Naive thymus-derived CD8-positive, alpha-beta T cell (primary cell): Measurements from ENCODE around the gene MALSU1. TPM values are rescaled to one million over a fixed set of nuclear protein-coding genes. Genes with fewer than 3 reads are reported as not detected.

Experiments used
- ATAC-seq, 2 donors: fragments of 150-1000 bp; cut with Tn5 transposase in 1 of 2; sonication (Bioruptor Pico), chemical (Tn5 transposase) in 1 of 2; 1 replicate in 1 of 2; 2 replicates in 1 of 2; pipeline ENCODE4 v1.10.0; 2021; ENCODE audit warnings: mild to moderate bottlenecking in 2 of 2, moderate library complexity in 2 of 2
- POLR2A ChIA-PET: fragments of 350-600 bp; sonication (Branson Sonifier 250); formaldehyde crosslinking; loops from one replicate; lab custom pipeline; 2021; ENCODE audit warnings: antibody characterized with exemption; lab: Charles Lee
- DNase-seq, 10 donors: peaks; one replicate each; pipeline versions ENCODE4 v3.0.0 to v3.0.0-alpha.2; 2020 to 2022
- H3K27ac Mint-ChIP-seq, 10 donors: one replicate each; pipeline ENCODE4 v1.8.0; 2020 to 2022; ENCODE audit warnings: mild to moderate bottlenecking in 10 of 10, mixed read lengths in 10 of 10, moderate library complexity in 4 of 10, inconsistent platforms in 1 of 10
- H3K27me3 Mint-ChIP-seq, 5 donors: one replicate each; pipeline ENCODE4 v1.8.0; 2021 to 2022; ENCODE audit warnings: mixed read lengths in 5 of 5
- H3K36me3 Mint-ChIP-seq, 3 donors: one replicate each; pipeline ENCODE4 v1.8.0; 2020 to 2022; ENCODE audit warnings: mixed read lengths in 3 of 3, mild to moderate bottlenecking in 2 of 3, inconsistent platforms in 1 of 3
- H3K4me1 Mint-ChIP-seq, 4 donors: one replicate each; pipeline ENCODE4 v1.8.0; 2021 to 2022; ENCODE audit warnings: mixed read lengths in 4 of 4
- H3K4me3 Mint-ChIP-seq, 10 donors: one replicate each; pipeline ENCODE4 v1.8.0; 2020 to 2022; ENCODE audit warnings: mild to moderate bottlenecking in 10 of 10, mixed read lengths in 10 of 10, moderate library complexity in 6 of 10, inconsistent platforms in 1 of 10
- H3K9me3 Mint-ChIP-seq, 9 donors: one replicate each; pipeline ENCODE4 v1.8.0; 2020 to 2022; ENCODE audit warnings: mixed read lengths in 9 of 9, mild to moderate bottlenecking in 3 of 9, inconsistent platforms in 1 of 9, moderate library complexity in 1 of 9
- polyA plus RNA-seq, 3 donors: library from polyadenylated mRNA; unstranded; fragments of 300-500 nt; fragmentation: Illumina TruSeq; gene quantifications; one replicate each; pipeline ENCODE4 v1.2.3, GENCODE V29; 2021
- total RNA-seq, 8 experiments: library from RNA in 2 of 8; stranded (reverse) in 2 of 8; gene quantifications; one replicate each; pipeline ENCODE4 v1.2.3 and lab custom pipeline; 2021 to 2026

The MALSU1 gene
- total RNA-seq = 10 to 100 TPM; 46.5 to 52.5 TPM
- 10 to 100 TPM; 47.6 to 71.6 (median 69.9) TPM for polyA plus RNA-seq
- total RNA-seq (lab: John Stamatoyannopoulos, UW) = 12.9 to 38.2 (median 18.8) reads per million in 6 experiments

GRCh38 chr7:23298885-23299769 is at the start of gene MALSU1:
Gene MALSU1 (plus strand): TSS chr7:23299339. CDS start chr7:23299353, 14 bp downstream.
- POLR2A ChIA-PET = interaction anchor here (0.7 to 2.9 kb wide), 8 partner anchors 30 to 1826 kb away, joined by 3 to 13 read pairs (median 4); partner anchors contain the start of genes CYCS and FAM221A

GRCh38 chr7:23249486-23249885 is 49.7 kb upstream of the MALSU1 start:
- H3K9me3 Mint-ChIP-seq = peaks cover 3 to 17% (median 13%) of the 10 kb centered on the region in 9 donors
- H3K27ac Mint-ChIP-seq = no peak overlapping the region
- peaks cover 0 to 21% (median 7%) of the 10 kb centered on the region in 3 donors for H3K36me3 Mint-ChIP-seq

More at GRCh38 chr7:23298885-23299769, at the start of gene MALSU1:
- Mint-ChIP-seq H3K36me3 (peaks cover 0 to 31% (median 7%) of the 10 kb centered on the region in 3 donors), H3K9me3 (peaks cover 0 to 4% (median 0%) of the 10 kb centered on the region in 9 donors), H3K27ac (peak within 1 kb of the TSS; percentile 94 to 99 (median 98)), H3K4me1 (peaks cover 27 to 51% (median 46%) of the 10 kb centered on the region in 4 donors), H3K4me3 (peak within 1 kb of the TSS; percentile 87 to 95 (median 92)), H3K27me3 (no peaks in the 10 kb centered on the region)
- ATAC-seq = peak; percentile 98 to 99
- peak; percentile 88 to 97 (median 95) for DNase-seq

GRCh38 chr7:23254051-23254681 is 45.0 kb upstream of the MALSU1 start:
- POLR2A ChIA-PET = no interaction called here
- ATAC-seq (no peak), DNase-seq (no peak)
- H3K9me3 Mint-ChIP-seq = peaks cover 3 to 17% (median 13%) of the 10 kb centered on the region in 9 donors
- no peak overlapping the region for H3K4me3 Mint-ChIP-seq
- H3K27ac Mint-ChIP-seq = no peak overlapping the region
- peaks cover 12 to 56% (median 37%) of the 10 kb centered on the region in 5 donors for H3K27me3 Mint-ChIP-seq
- H3K36me3 Mint-ChIP-seq = peaks cover 0 to 19% (median 7%) of the 10 kb centered on the region in 3 donors
- no peaks in the 10 kb centered on the region for H3K4me1 Mint-ChIP-seq

More at GRCh38 chr7:23249486-23249885, 49.7 kb upstream of the MALSU1 start:
- Mint-ChIP-seq H3K4me1 (peaks cover 0 to 5% (median 3%) of the 10 kb centered on the region in 4 donors), H3K27me3 (peaks cover 29 to 71% (median 61%) of the 10 kb centered on the region in 5 donors), H3K4me3 (no peak overlapping the region)
- no peak for DNase-seq
- POLR2A ChIA-PET = no interaction called here
- no peak for ATAC-seq

GRCh38 chr7:23256731-23257130 is 42.4 kb upstream of the MALSU1 start:
- POLR2A ChIA-PET = no interaction called here

GRCh38 chr7:23260371-23260770 is 38.8 kb upstream of the MALSU1 start:
- H3K36me3 Mint-ChIP-seq = no peaks in the 10 kb centered on the region
- H3K4me1 Mint-ChIP-seq = no peaks in the 10 kb centered on the region
- no peak overlapping the region for H3K4me3 Mint-ChIP-seq
- no peak overlapping the region for H3K27ac Mint-ChIP-seq
- H3K27me3 Mint-ChIP-seq = peaks cover 0 to 24% (median 9%) of the 10 kb centered on the region in 5 donors
- no peaks in the 10 kb centered on the region for H3K9me3 Mint-ChIP-seq
- ATAC-seq (no peak), DNase-seq (no peak)
- POLR2A ChIA-PET = no interaction called here

More at GRCh38 chr7:23256731-23257130, 42.4 kb upstream of the MALSU1 start:
- Mint-ChIP-seq H3K27me3 (peaks cover 4 to 34% (median 17%) of the 10 kb centered on the region in 5 donors), H3K27ac (no peak overlapping the region), H3K4me3 (no peak overlapping the region), H3K4me1 (no peaks in the 10 kb centered on the region), H3K36me3 (peaks cover 0 to 2% (median under 1%) of the 10 kb centered on the region in 3 donors), H3K9me3 (peaks cover 0 to 9% (median 6%) of the 10 kb centered on the region in 9 donors)
- no peak for ATAC-seq
- DNase-seq = no peak

- ATAC-seq (peak; percentile 85 to 94), DNase-seq (peak; percentile 28 to 67 (median 40))
- POLR2A ChIA-PET = interaction anchor here (0.6 kb wide), 1 partner anchor 339 kb away, joined by 4 read pairs; no protein-coding TSS in a partner anchor
- Mint-ChIP-seq H3K9me3 (no peaks in the 10 kb centered on the region), H3K27ac (no peak overlapping the region), H3K4me1 (no peaks in the 10 kb centered on the region), H3K4me3 (no peak overlapping the region), H3K27me3 (peaks cover 0 to 11% (median 5%) of the 10 kb centered on the region in 5 donors), H3K36me3 (no peaks in the 10 kb centered on the region)
These were observed 37.2 kb upstream of the MALSU1 start for GRCh38 chr7:23261843-23262452.

GRCh38 chr7:23264916-23265458 is 34.2 kb upstream of the MALSU1 start:
- H3K9me3 Mint-ChIP-seq = peaks cover 0 to 4% (median 0%) of the 10 kb centered on the region in 9 donors
- H3K4me3 Mint-ChIP-seq = no peak overlapping the region
- no peaks in the 10 kb centered on the region for H3K4me1 Mint-ChIP-seq
- no peak for ATAC-seq
- POLR2A ChIA-PET = no interaction called here
- H3K27me3 Mint-ChIP-seq = peaks cover 0 to 10% (median 1%) of the 10 kb centered on the region in 5 donors
- DNase-seq = no peak
- H3K27ac Mint-ChIP-seq = no peak overlapping the region
- H3K36me3 Mint-ChIP-seq = peaks cover 0 to 3% (median 0%) of the 10 kb centered on the region in 3 donors

- Mint-ChIP-seq H3K27me3 (peaks cover 0 to 12% (median 1%) of the 10 kb centered on the region in 5 donors), H3K27ac (no peak overlapping the region), H3K4me1 (no peaks in the 10 kb centered on the region), H3K9me3 (peaks cover 0 to 4% (median 0%) of the 10 kb centered on the region in 9 donors), H3K4me3 (no peak overlapping the region), H3K36me3 (peaks cover 0 to 3% (median 0%) of the 10 kb centered on the region in 3 donors)
- ATAC-seq (no peak), DNase-seq (no peak)
- POLR2A ChIA-PET = no interaction called here
These were observed 32.2 kb upstream of the MALSU1 start for GRCh38 chr7:23266918-23267317.

GRCh38 chr7:23267357-23267756 is 31.8 kb upstream of the MALSU1 start:
- Mint-ChIP-seq H3K4me1 (no peaks in the 10 kb centered on the region), H3K4me3 (no peak overlapping the region), H3K9me3 (peaks cover 0 to 4% (median 0%) of the 10 kb centered on the region in 9 donors), H3K27ac (no peak overlapping the region), H3K36me3 (peaks cover 0 to 3% (median 0%) of the 10 kb centered on the region in 3 donors), H3K27me3 (peaks cover 0 to 15% (median 4%) of the 10 kb centered on the region in 5 donors)
- DNase-seq (no peak), ATAC-seq (no peak)
- POLR2A ChIA-PET = no interaction called here

- ATAC-seq (no peak), DNase-seq (no peak)
- Mint-ChIP-seq H3K9me3 (peaks cover 0 to 4% (median 0%) of the 10 kb centered on the region in 9 donors), H3K36me3 (peaks cover 0 to 3% (median 0%) of the 10 kb centered on the region in 3 donors), H3K27me3 (peaks cover 0 to 15% (median 4%) of the 10 kb centered on the region in 5 donors), H3K27ac (no peak overlapping the region), H3K4me3 (no peak overlapping the region), H3K4me1 (peaks cover 2 to 4% (median 4%) of the 10 kb centered on the region in 4 donors)
- POLR2A ChIA-PET = no interaction called here
These were observed 31.0 kb upstream of the MALSU1 start for GRCh38 chr7:23268167-23268566.

- POLR2A ChIA-PET = interaction anchor here (1.0 kb wide), 1 partner anchor 30 kb away, joined by 3 read pairs; the partner anchor contains the start of gene MALSU1
- peaks cover 0 to 4% (median 0%) of the 10 kb centered on the region in 9 donors for H3K9me3 Mint-ChIP-seq
- H3K27ac Mint-ChIP-seq = no peak overlapping the region
- no peak for ATAC-seq
- peaks cover 0 to 3% (median 0%) of the 10 kb centered on the region in 3 donors for H3K36me3 Mint-ChIP-seq
- peaks cover 0 to 15% (median 3%) of the 10 kb centered on the region in 5 donors for H3K27me3 Mint-ChIP-seq
- H3K4me3 Mint-ChIP-seq = no peak overlapping the region
- peaks cover 2 to 10% (median 7%) of the 10 kb centered on the region in 4 donors for H3K4me1 Mint-ChIP-seq
- DNase-seq = no peak
These were observed 30.4 kb upstream of the MALSU1 start for GRCh38 chr7:23268746-23269145.
